ENCODE measurements around the gene FGGY.
"Not testable (repeated sequence)": the region's sequence is repeated elsewhere in the genome, so short reads cannot be mapped to it uniquely, and the experiment has no call there.

The FGGY gene

GRCh38 chr1:59690171-59690930 is 393.5 kb downstream of the FGGY start:
- DNase-seq: no peak

DNA sequence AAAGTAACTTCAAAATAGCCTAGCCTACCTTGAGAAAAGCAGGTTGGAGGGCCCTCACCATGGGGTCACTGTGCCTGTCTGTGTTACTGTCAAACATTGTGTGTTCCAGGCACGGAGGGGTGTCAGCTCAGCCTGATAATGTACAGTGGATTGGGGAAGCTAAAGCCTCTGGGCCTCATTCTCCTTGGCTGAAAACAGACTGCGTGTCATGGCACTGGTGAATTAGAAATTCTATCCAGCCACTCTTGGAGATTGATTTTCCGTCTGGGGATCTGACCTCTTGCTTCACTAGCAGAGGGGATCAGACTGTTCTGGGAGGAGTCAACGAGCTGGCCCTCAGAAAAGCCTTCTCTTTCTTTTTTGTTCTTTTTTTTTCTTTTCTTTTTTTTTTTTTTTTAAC is 394.4 kb downstream of the FGGY start:
- DNase-seq: no peak

DNA sequence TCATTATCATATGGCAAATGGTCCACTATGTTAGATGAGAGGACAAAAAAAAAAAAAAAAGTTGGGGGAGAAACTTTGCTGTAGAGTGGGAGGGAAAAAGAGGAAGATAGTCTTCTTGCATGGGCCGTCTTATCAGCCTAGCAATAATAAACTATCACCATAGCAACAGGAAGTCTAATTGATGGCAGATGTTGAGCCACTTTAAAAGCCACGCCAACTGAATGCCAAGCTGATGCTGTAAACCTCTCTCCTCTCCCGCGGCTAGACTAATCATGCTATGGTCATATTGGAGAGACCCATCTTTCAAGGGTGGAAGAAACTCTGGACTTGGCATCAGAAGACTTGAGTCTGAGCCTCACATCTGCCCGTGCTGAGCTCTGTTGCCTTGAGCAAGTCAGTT is 395.7 kb downstream of the FGGY start:
- no peak for DNase-seq

GRCh38 chr1:59693406-59693805 is 396.5 kb downstream of the FGGY start:
- no peak for DNase-seq

GRCh38 chr1:59695252-59695651 is 398.4 kb downstream of the FGGY start:
- no peak for DNase-seq

DNA sequence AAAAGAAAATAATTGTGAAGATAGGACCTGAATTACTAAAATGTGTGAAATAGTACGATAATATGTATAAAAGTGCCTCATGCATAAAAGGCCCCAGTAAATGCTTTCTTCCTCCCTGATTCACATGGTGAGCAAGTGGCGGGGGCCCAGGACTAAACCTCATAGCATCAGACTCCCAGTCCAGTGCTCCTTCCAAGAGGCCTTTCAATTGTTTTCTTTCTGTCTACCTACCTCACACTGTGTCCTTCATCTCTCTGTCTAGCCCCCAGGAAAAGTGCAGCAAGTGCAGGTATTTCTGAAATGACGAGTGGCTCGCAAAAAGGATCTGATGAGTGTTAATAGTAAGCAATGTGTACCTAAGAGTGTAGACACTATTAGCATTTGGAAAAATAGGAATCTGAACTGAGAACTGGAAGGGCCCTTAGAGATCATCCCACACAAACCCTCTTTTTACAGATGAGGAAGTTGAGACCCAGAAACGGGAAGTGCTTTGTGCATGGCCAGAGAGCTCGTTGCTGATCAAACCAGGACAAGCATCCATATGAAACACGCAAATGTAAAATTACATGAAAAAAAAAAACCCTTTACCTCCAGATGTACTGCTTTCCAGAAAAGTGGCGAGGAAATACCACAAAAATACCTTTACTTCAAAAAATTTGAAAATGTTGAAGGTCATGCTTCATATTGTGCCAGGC is 399.7 kb downstream of the FGGY start:
- DNase-seq: no peak

DNA sequence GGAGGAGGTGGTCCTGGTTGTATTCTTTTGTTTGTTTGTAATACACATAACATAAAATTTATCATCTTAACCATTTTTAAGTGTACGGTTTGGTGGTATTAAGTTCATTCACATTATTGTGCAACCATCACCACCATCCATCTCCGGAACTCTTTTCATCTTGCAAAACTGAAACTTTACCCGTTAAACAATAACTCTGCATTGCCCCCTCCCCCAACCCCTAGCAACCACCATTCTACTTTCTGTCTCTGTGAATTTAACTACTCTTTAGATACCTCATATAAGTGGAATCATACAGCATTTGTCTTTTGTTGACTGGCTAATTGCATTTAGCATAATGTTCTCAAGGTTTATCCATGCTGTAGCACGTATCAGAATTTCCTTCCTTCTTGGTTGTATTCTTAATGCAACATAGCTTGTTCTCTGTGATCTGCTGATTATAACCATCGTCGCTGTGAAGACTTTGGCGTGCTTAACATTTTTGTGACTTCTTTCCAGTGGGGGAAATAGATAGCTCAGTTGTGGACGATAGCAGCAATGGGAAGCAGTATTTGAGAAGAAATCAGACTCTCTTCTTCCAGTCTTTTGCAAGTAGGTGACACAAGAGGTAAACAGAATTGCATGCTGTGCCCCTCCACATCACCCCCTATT is 400.4 kb downstream of the FGGY start:
- DNase-seq: no peak

DNA sequence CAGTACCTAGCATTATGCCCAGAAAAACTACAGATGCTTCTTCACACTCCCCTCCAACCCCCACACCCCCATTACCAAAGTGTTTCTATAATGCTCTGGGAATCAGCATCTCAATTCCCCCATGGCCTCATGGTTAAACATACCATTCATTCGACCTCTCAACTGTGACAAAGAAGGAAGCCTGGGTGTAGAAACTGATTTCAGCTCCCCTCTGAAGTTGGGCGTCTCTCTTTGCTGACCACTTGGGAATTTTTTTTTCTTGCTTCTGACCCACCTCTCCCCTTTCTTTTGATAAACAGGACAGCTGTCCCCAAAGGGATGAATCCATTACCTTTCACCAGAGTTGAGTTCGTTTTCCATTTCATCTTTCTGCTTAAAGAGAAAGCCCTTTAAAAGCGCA is 401.5 kb downstream of the FGGY start:
- no peak for DNase-seq

DNA sequence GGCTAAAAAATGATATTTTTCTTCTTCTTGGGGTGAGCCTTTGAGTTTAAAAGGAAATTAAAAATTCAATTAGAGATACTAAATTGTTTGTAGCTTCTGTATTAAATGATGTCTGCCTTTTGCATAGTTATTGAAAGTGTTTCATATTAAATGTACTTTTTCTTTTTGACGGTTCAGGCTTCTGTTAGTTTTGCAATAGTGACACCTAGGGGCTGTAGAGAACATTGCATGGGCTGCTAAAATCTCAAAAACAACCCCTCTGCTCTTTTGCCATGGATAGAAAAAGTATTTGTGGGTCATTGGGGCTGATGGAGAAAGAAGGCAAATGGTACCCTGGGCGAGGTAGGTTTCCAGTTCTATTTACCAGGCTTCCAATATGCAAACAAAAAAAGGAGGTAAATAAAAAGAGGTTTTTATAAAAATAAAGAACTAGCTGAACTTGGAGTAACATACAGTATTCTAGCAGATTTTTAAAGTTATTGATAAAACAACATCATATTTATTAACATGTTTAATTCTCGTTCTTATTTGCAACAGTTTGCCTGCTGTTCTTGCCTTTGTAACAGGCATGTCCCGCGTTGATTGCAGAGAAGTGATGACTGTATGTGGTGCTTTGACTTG is 402.4 kb downstream of the FGGY start:
- DNase-seq: no peak

DNA sequence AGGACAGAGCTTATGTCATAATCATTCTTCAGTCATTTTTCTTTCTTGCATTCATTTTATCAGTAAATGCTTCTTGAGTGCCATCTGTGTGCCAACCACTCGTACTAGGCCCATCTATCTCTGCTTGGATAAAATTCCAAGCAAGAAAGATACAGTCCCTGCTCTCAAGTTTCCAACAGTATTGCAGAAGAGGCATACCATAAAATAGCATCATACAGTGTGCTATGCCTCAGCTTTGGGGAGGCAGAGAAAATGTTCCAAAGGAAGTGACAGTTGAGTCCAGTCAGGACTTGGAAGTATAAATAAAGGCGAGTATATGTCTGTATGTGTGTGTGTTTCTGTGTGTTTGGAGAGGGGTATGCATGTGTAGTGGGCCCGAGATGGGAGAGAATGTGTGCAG is 404.5 kb downstream of the FGGY start:
- no peak for DNase-seq

- DNase-seq: no peak
These were observed 406.5 kb downstream of the FGGY start for GRCh38 chr1:59703226-59703917.

DNA sequence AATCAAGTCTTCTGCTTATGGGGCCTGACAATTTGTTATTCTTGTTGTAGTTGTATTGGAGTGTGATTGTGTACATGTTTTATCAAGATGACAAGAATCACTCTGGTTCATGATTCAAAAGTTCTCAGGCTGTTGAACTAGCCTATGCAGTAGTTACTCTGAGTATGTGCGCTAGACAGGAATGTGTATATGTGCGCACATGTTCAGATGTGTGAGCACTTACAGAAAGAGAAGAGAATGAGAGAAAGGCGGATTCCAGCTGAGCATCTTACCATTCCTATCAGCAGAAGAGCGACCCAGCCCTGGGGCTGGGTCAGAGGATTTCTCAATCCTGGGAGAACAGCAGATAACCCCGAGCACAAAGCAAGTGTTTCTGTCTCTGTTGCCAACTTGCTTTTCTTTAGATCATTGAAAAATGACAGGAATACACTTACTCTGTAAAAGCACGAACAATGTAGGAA is 407.1 kb downstream of the FGGY start:
- no peak for DNase-seq

DNA sequence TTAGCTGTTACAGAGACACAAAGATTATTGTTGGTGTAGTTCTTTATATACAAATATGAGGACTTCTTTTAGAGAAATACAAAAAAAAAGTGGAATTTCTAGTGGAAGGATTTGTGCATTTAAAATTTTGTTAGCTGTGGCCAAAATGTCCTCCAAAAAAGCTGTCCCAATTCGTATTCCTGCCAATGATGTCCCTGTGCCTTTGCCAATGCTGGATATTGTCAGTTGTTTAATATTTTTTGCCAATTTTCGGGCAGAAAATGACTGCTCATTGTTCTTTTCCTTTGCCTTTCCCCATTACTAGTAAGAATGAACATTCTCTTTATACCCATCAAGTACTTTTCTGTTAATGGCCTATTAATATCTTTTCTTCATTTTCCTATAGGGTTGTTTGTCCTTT is 407.8 kb downstream of the FGGY start:
- no peak for DNase-seq

DNA sequence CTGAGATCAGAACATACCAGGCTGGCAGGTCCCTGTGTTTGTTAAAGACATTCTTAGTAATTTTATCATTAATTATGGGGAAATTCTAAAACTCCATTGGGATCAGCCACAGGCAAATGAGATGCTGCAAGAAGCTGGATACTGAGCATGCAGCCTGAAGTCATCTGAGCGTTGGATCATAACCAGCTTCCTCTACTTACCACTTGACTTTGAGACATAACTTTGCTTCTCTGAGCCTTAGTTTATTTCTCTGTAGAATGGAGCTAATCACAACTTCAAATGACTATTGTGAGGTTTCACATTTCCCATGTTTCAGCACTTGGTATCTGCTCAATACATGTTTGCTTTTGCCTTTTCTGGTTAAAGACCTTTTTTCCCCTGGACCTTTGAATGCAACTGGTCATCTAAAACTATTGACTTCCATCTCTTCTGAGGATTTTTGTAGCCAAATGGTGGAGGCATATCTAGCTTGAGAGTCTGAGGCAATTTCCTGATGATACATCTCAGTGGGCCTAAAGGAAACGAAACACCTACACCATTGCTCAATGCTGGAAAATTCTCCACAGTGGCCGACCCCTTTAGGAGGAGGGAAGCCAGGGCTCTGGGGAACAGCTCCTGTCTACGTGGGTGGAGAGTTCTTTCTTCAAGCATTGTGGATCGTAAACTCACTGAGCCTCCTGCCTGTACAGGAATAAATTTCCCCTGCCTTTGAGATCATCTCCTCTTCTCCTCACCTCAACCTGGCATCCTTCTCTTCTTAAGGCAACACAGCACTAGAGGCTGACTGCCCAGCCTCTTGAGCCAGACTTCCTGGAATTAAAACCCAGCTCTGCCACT is 408.8 kb downstream of the FGGY start:
- no peak for DNase-seq

DNA sequence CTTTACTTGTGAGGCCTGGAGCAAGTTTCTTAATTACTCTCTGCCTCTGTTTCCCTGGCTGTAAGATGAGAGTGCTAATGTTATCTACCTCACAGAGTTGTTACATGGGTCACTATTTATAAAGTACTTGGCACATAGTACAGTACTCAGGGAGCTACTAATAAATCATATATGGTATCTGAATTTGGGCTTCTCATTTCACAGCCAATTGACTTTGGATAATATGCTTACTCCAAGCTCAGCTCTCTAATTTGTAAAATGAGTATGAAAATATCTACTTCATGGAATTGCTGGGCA is 409.4 kb downstream of the FGGY start:
- DNase-seq: no peak

DNA sequence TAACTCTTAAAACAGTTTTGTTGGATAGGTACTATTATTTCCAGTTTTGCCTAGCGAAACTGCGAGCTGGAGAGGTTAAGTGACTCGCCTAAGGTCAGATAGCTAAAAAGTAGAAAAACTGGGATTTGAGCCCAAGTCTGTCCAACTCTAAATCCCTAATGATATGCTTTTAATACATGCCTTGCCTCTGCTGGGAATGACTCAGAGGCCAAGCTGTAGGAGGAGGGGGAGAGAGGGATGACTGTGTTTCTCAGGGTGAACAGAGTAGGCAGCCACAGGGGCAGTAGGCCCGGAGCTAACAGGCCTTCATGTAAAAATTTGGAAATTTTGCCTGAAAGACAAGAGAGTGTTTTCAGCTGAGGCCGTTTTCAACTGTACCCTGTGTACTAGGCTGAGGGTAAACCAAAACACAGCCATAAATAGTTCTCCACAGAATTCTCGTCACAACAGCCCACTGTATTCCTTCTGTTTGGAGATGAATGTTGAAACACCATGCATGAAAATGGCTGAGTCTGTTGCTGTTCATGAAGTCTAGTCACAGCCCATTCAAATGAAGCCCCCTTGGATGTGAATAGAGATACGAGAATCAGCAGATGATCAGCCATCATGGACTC is 410.4 kb downstream of the FGGY start:
- peak; percentile 83 for DNase-seq

DNA sequence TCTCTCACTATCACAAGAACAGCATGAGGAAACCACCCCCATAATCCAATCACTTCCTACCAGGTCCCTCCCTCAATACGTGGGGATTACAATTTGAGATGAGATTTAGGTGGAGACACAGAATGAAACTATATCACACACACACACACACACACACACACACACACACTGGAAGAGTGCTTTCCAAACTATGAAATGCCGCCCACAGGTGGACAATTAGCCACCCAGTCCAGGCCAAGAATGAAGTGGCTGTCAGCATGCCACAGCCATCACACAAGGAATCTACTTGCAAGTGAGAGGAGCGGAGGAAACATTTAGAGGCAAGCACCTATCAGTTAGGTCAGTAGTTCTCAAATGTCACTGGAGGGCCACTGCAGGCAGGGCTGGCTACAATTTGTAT is 412.4 kb downstream of the FGGY start:
- no peak for DNase-seq

DNA sequence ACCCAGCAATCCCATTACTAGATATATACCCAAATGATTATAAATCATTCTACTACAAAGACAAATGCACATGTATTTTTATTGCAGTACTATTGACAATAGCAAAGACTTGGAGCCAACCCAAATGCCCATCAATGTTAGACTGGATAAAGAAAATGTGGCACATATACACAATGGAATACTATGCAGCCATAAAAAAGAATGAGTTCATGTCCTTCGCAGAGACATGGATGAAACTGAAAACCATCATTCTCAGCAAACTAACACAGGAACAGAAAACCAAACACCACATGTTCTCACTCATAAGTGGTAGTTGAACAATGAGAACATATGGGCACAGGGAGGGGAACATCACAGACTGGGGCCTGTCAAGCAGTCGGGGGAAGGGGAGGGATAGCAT is 414.0 kb downstream of the FGGY start:
- not testable (repeated sequence) for DNase-seq

DNA sequence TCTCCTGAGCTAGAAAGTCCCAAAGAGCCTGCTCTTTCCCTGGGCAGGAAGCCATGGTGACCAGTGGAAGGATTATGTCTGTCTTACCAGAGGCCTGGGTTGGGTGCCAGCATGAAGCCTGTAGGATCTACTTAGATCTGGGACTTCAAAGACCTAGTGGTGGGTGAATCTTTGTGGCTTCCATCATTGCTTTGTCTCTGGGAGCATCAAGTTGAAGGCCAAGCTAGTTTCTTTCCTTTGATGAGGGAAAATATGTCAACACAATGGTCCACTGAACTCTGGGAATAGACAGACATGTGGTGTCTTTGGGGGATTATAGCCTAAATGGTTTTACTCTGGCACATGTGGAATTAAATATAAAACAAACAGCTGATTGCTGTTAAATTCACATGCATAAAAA is 417.3 kb downstream of the FGGY start:
- DNase-seq: no peak

DNA sequence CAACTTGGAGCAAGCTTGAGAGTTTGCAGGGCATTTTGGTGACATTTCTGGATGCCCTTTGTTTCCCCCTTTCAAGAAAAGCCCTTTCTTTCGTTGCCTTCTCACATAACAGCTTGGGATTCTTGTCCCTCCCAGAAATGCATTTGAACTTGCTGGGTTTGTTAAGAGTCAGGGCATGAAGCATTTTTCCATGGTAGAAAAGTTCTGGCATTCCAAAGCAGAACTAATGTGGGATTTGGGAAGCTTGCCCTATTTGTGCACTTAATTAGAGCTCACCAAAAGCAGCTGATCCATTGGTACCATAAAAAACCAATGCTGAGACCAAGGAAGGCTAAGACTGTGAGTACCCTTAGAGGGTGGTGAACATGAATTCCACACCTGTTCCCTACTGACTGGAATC is 418.1 kb downstream of the FGGY start:
- no peak for DNase-seq

- DNase-seq: no peak
These were observed 419.9 kb downstream of the FGGY start for GRCh38 chr1:59716832-59717231.
